SH-SY5Y (cell line): Measurements from ENCODE around the gene SF3A1.

Experiments used
- GATA2 ChIP-seq: IDR thresholded peaks from 2 replicates; pipeline ENCODE4 v1.6.1; 2011; ENCODE audit warnings: mild to moderate bottlenecking, low read depth, low read length
- GATA3 ChIP-seq: IDR thresholded peaks from 2 replicates; pipeline ENCODE4 v1.6.1; 2011; ENCODE audit warnings: low read depth, mild to moderate bottlenecking, low read length, moderate library complexity

DNA sequence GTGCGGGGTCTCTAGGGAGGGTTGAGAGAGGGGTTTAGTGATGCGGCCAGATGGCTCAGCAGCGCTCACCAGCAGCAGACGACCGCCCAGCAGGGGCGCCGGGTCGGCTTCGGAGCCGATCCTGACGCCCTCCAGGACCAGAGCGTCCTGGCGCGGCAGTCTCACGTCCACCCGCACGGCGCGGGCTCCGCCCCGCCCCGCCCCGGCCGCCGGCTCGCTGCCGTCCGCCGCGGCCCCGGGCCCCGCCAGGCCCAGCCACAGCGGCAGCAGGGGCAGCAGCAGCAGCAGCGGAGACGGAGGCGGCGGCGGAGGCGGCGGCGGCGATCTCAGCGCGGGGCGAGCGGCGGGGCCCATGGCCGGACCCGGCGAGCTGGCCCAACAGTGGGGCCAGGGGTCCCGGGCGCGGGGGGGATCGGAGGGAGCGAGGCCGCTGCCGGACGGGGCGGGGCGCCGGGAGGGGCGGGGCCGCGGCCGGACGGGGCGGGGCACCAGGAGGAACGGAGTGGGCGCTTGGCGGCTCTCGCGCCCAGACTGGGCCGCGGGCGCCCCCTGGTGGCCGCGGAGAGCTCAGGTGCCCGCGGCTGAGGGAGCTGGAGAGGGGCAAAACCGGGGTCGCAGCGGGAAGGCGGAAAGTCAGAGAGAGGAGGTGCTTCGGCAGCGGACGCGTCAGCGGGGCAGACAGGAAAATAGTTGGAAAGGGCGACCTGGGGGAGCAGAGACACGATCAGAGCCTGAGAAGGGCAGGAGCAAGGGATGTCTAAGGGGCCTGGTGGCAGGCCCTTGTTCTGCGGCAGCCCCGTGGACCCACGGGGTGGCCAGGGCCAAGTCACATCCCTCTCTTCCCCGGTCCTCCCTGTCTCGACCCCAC lies 30.5 kb upstream of the SF3A1 start, which contains the start of gene RNF215:
- TF ChIP-seq GATA3: no peak
- no peak for TF ChIP-seq GATA2
